Activated T-cell treated with anti-CD3 and anti-CD28 coated beads, Interleukin-2, amount 50 U/mL, for 48 hours (primary cell): Measurements from ENCODE around the gene RSBN1L.
A peak's percentile ranks its signal among the peaks of the same experiment; 100 is the strongest.
"Not testable (repeated sequence)": the region's sequence is repeated elsewhere in the genome, so short reads cannot be mapped to it uniquely, and the experiment has no call there.

Experiments used
- DNase-seq, 2 experiments: peaks; one replicate each; pipeline ENCODE4 v3.0.0-alpha.2; 2020

RSBN1L gene

GRCh38 chr7:77778535-77778934, 82.3 kb downstream of the RSBN1L start:
- DNase-seq = no peak

GRCh38 chr7:77782383-77782782, 86.1 kb downstream of the RSBN1L start:
- no peak for DNase-seq

- no peak for DNase-seq
Observed at GRCh38 chr7:77783111-77783510, 86.9 kb downstream of the RSBN1L start.

- DNase-seq = no peak
Observed at GRCh38 chr7:77783545-77783944, 87.3 kb downstream of the RSBN1L start.

- DNase-seq = not testable (repeated sequence)
Observed at GRCh38 chr7:77784426-77784825, 88.2 kb downstream of the RSBN1L start.

GRCh38 chr7:77786018-77786417, 89.8 kb downstream of the RSBN1L start:
- DNase-seq = no peak

- DNase-seq = no peak
Observed at GRCh38 chr7:77786741-77787140, 90.5 kb downstream of the RSBN1L start.

GRCh38 chr7:77788327-77788902, 92.2 kb downstream of the RSBN1L start:
- DNase-seq = no peak

GRCh38 chr7:77791336-77791735, 95.1 kb downstream of the RSBN1L start:
- no peak for DNase-seq

GRCh38 chr7:77791956-77792355, 95.7 kb downstream of the RSBN1L start:
- DNase-seq = no peak

GRCh38 chr7:77794000-77794399, 97.7 kb downstream of the RSBN1L start:
- DNase-seq = no peak

GRCh38 chr7:77796109-77796508, 99.8 kb downstream of the RSBN1L start:
- DNase-seq = no peak

GRCh38 chr7:77796960-77797359, 100.7 kb downstream of the RSBN1L start:
- DNase-seq = no peak

GRCh38 chr7:77797734-77798393, 101.6 kb downstream of the RSBN1L start:
- DNase-seq = no peak

GRCh38 chr7:77798394-77799077, 102.3 kb downstream of the RSBN1L start, which contains the start of the genes PHTF2 and TMEM60:
PHTF2 (plus strand) TSS chr7:77798773.
TMEM60 (minus strand) TSS chr7:77798434; CDS start chr7:77794373, 4,061 bp downstream.
- DNase-seq = peak; percentile 93 to 94

GRCh38 chr7:77799078-77799964, 103.1 kb downstream of the RSBN1L start:
- peak; percentile 43 to 59 for DNase-seq

GRCh38 chr7:77800158-77800557, 103.9 kb downstream of the RSBN1L start:
- peak in 1 of 2 experiments; percentile 33 for DNase-seq

- DNase-seq = no peak
Observed at GRCh38 chr7:77800730-77801129, 104.5 kb downstream of the RSBN1L start.

- DNase-seq = no peak
Observed at GRCh38 chr7:77802557-77803405, 106.5 kb downstream of the RSBN1L start.

GRCh38 chr7:77806425-77806824, 110.2 kb downstream of the RSBN1L start:
- no peak for DNase-seq

- no peak for DNase-seq
Observed at GRCh38 chr7:77808517-77808916, 112.3 kb downstream of the RSBN1L start.
